ENCODE results near the gene AKAP7.
"Not testable (repeated sequence)": the region's sequence is repeated elsewhere in the genome, so short reads cannot be mapped to it uniquely, and the experiment has no call there.

AKAP7 gene

GRCh38 chr6:131303338-131303930, 168.2 kb downstream of the AKAP7 start:
- DNase-seq: no peak

GRCh38 chr6:131305037-131305850, 170.0 kb downstream of the AKAP7 start:
- DNase-seq: no peak

- no peak for DNase-seq
Observed at GRCh38 chr6:131309437-131309836, 174.2 kb downstream of the AKAP7 start.

GRCh38 chr6:131314838-131315237, 179.6 kb downstream of the AKAP7 start:
- no peak for DNase-seq

GRCh38 chr6:131316654-131317053, 181.4 kb downstream of the AKAP7 start:
- no peak for DNase-seq

GRCh38 chr6:131317516-131317915, 182.2 kb downstream of the AKAP7 start:
- DNase-seq: no peak

GRCh38 chr6:131321589-131321988, 186.3 kb downstream of the AKAP7 start:
- DNase-seq: no peak

GRCh38 chr6:131322125-131322524, 186.9 kb downstream of the AKAP7 start:
- no peak for DNase-seq

- not testable (repeated sequence) for DNase-seq
Observed at GRCh38 chr6:131325669-131326068, 190.4 kb downstream of the AKAP7 start.

- not testable (repeated sequence) for DNase-seq
Observed at GRCh38 chr6:131328727-131329126, 193.5 kb downstream of the AKAP7 start.

GRCh38 chr6:131331151-131331550, 195.9 kb downstream of the AKAP7 start:
- no peak for DNase-seq

GRCh38 chr6:131331873-131332781, 196.9 kb downstream of the AKAP7 start:
- no peak for DNase-seq
